ENCODE measurements around the gene PODXL2. TPM values are rescaled to one million over a fixed set of nuclear protein-coding genes. Genes with fewer than 3 reads are reported as not detected.

PODXL2 gene
- total and polyA plus RNA-seq, 4 donors: 1.3 to 4.0 (median 2.1) TPM

GRCh38 chr3:127610105-127610504 lies 18.9 kb upstream of the PODXL2 start:
- WGBS, 2 donors: 95% methylated on average over 5 of the region's 5 CpGs

GRCh38 chr3:127611251-127611650 lies 17.7 kb upstream of the PODXL2 start:
- no peak for ATAC-seq (ENCODE audit: low FRiP score)
- Histone ChIP-seq H3K27me3 (ENCODE audit: control insufficient read depth in 1 of 2, insufficient read depth in 2 of 2, low read length in 1 of 2) (no peaks in the 10 kb centered on the region), H3K4me3 (ENCODE audit: low read length in 2 of 2) (no peak overlapping the region), H3K4me1 (ENCODE audit: control insufficient read depth in 1 of 2, insufficient read depth in 2 of 2, low read length in 2 of 2) (peaks cover 0 to 3% of the 10 kb centered on the region in 2 donors), H3K9me3 (ENCODE audit: control insufficient read depth, low read length) (no peaks in the 10 kb centered on the region), H3K36me3 (ENCODE audit: control insufficient read depth in 1 of 2, insufficient read depth in 2 of 2, low read length in 1 of 2) (no peaks in the 10 kb centered on the region), H3K27ac (ENCODE audit: low read depth in 1 of 2, low read length in 2 of 2) (no peak overlapping the region)
- WGBS, 2 donors: 97 to 99% methylated on average over 8 of the region's 8 CpGs
- DNase-seq: peak in 1 of 2 donors; percentile 62
- intact Hi-C loops (cut with DNase I): no loop called here

More at GRCh38 chr3:127610105-127610504, 18.9 kb upstream of the PODXL2 start:
- H3K36me3 ChIP-seq (ENCODE audit: control insufficient read depth in 1 of 2, insufficient read depth in 2 of 2, low read length in 1 of 2): no peaks in the 10 kb centered on the region
- no peaks in the 10 kb centered on the region for H3K27me3 ChIP-seq (ENCODE audit: control insufficient read depth in 1 of 2, insufficient read depth in 2 of 2, low read length in 1 of 2)
- ATAC-seq (ENCODE audit: low FRiP score) (no peak), DNase-seq (peak in 1 of 2 donors; percentile 17)
- H3K9me3 ChIP-seq (ENCODE audit: control insufficient read depth, low read length): no peaks in the 10 kb centered on the region
- intact Hi-C loops (cut with DNase I): no loop called here
- peaks cover 0 to 3% of the 10 kb centered on the region in 2 donors for H3K4me1 ChIP-seq (ENCODE audit: control insufficient read depth in 1 of 2, insufficient read depth in 2 of 2, low read length in 2 of 2)
- no peak overlapping the region for H3K27ac ChIP-seq (ENCODE audit: low read depth in 1 of 2, low read length in 2 of 2)
- H3K4me3 ChIP-seq (ENCODE audit: low read length in 2 of 2): no peak overlapping the region

DNA sequence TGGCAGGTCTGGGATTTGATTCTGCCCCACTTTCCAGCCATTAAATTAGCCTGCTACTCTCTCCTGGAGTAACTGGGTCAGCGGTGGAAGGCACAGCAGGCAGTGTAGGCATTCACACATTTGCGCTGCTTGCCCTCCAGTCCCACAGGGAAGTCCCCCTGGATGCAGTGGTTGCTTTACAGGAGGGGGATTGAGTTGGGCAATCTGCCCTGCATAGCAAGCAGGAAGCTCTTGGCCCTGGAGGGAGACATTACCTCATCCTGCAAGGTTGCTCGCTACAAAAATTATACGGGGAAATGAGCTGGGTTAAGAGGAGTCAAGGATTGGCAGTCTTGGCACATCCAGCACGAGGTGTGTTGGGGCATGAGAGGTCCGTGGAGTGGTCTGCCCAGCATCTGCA lies 16.0 kb upstream of the PODXL2 start:
- intact Hi-C loops (cut with DNase I): no loop called here
- H3K4me3 ChIP-seq (ENCODE audit: low read length in 2 of 2): no peak overlapping the region
- H3K27me3 ChIP-seq (ENCODE audit: control insufficient read depth in 1 of 2, insufficient read depth in 2 of 2, low read length in 1 of 2): no peaks in the 10 kb centered on the region
- no peak overlapping the region for H3K27ac ChIP-seq (ENCODE audit: low read depth in 1 of 2, low read length in 2 of 2)
- no peaks in the 10 kb centered on the region for H3K9me3 ChIP-seq (ENCODE audit: control insufficient read depth, low read length)
- ATAC-seq (ENCODE audit: low FRiP score) (no peak), DNase-seq (no peak)
- 1 to 10% methylated on average over 6 of the region's 6 CpGs for WGBS, 2 donors
- H3K4me1 ChIP-seq (ENCODE audit: control insufficient read depth in 1 of 2, insufficient read depth in 2 of 2, low read length in 2 of 2): peaks cover 0 to 3% of the 10 kb centered on the region in 2 donors
- H3K36me3 ChIP-seq (ENCODE audit: control insufficient read depth in 1 of 2, insufficient read depth in 2 of 2, low read length in 1 of 2): no peaks in the 10 kb centered on the region

GRCh38 chr3:127613406-127613805 lies 15.6 kb upstream of the PODXL2 start:
- Histone ChIP-seq H3K4me3 (ENCODE audit: low read length in 2 of 2) (no peak overlapping the region), H3K9me3 (ENCODE audit: control insufficient read depth, low read length) (no peaks in the 10 kb centered on the region), H3K36me3 (ENCODE audit: control insufficient read depth in 1 of 2, insufficient read depth in 2 of 2, low read length in 1 of 2) (no peaks in the 10 kb centered on the region), H3K27ac (ENCODE audit: low read depth in 1 of 2, low read length in 2 of 2) (no peak overlapping the region), H3K27me3 (ENCODE audit: control insufficient read depth in 1 of 2, insufficient read depth in 2 of 2, low read length in 1 of 2) (no peaks in the 10 kb centered on the region), H3K4me1 (ENCODE audit: control insufficient read depth in 1 of 2, insufficient read depth in 2 of 2, low read length in 2 of 2) (peaks cover 0 to 3% of the 10 kb centered on the region in 2 donors)
- intact Hi-C loops (cut with DNase I): no loop called here
- ATAC-seq (ENCODE audit: low FRiP score) (no peak), DNase-seq (peak; percentile 72 to 81)

DNA sequence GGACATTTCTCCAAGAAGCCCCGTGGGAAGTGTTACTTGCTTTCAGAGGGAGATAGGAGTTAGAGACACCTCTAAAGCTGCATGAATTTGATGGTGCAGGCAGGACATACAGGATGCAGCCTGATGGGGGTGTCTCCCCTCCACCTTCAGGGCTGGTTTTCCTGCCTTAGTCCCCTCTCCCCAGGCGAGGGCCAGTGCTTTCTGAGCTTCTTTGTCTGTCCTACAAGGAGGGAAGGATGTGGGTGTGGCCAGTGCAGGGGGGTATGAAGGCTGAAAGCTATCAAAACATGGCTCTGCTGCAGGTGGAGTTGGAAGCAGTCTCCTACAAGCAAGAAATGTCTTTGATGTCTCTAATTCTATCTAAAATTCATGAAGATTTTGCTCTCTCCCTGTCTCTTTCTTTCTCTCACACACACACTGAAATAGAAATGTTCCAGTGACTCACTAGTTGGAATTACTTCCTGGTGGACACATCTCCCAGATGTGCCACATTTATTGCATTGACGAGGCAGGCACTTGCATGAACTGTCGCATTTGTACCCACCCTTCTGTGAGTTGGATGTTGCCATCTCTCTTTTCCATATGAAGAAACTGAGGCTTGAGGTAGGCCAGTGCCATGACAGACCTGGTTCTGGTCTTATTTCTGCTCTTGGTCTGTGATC lies 13.9 kb upstream of the PODXL2 start:
- Histone ChIP-seq H3K4me1 (ENCODE audit: control insufficient read depth in 1 of 2, insufficient read depth in 2 of 2, low read length in 2 of 2) (peaks cover 0 to 3% of the 10 kb centered on the region in 2 donors), H3K4me3 (ENCODE audit: low read length in 2 of 2) (no peak overlapping the region), H3K27me3 (ENCODE audit: control insufficient read depth in 1 of 2, insufficient read depth in 2 of 2, low read length in 1 of 2) (no peaks in the 10 kb centered on the region), H3K36me3 (ENCODE audit: control insufficient read depth in 1 of 2, insufficient read depth in 2 of 2, low read length in 1 of 2) (no peaks in the 10 kb centered on the region), H3K27ac (ENCODE audit: low read depth in 1 of 2, low read length in 2 of 2) (no peak overlapping the region), H3K9me3 (ENCODE audit: control insufficient read depth, low read length) (no peaks in the 10 kb centered on the region)
- WGBS, 2 donors: 89 to 90% methylated on average over 4 of the region's 4 CpGs
- ATAC-seq (ENCODE audit: low FRiP score) (no peak), DNase-seq (peak in 1 of 2 donors; percentile 9)
- intact Hi-C loops (cut with DNase I): no loop called here

GRCh38 chr3:127615631-127616305 lies 13.2 kb upstream of the PODXL2 start:
- H3K27me3 ChIP-seq (ENCODE audit: control insufficient read depth in 1 of 2, insufficient read depth in 2 of 2, low read length in 1 of 2): no peaks in the 10 kb centered on the region
- WGBS, 2 donors: 94 to 95% methylated on average over 6 of the region's 6 CpGs
- intact Hi-C loops (cut with DNase I): no loop called here
- ATAC-seq (ENCODE audit: low FRiP score) (no peak), DNase-seq (peak in 1 of 2 donors; percentile 14)
- peaks cover 0 to 3% of the 10 kb centered on the region in 2 donors for H3K4me1 ChIP-seq (ENCODE audit: control insufficient read depth in 1 of 2, insufficient read depth in 2 of 2, low read length in 2 of 2)
- no peak overlapping the region for H3K4me3 ChIP-seq (ENCODE audit: low read length in 2 of 2)
- H3K9me3 ChIP-seq (ENCODE audit: control insufficient read depth, low read length): no peaks in the 10 kb centered on the region
- no peak overlapping the region for H3K27ac ChIP-seq (ENCODE audit: low read depth in 1 of 2, low read length in 2 of 2)
- H3K36me3 ChIP-seq (ENCODE audit: control insufficient read depth in 1 of 2, insufficient read depth in 2 of 2, low read length in 1 of 2): no peaks in the 10 kb centered on the region

DNA sequence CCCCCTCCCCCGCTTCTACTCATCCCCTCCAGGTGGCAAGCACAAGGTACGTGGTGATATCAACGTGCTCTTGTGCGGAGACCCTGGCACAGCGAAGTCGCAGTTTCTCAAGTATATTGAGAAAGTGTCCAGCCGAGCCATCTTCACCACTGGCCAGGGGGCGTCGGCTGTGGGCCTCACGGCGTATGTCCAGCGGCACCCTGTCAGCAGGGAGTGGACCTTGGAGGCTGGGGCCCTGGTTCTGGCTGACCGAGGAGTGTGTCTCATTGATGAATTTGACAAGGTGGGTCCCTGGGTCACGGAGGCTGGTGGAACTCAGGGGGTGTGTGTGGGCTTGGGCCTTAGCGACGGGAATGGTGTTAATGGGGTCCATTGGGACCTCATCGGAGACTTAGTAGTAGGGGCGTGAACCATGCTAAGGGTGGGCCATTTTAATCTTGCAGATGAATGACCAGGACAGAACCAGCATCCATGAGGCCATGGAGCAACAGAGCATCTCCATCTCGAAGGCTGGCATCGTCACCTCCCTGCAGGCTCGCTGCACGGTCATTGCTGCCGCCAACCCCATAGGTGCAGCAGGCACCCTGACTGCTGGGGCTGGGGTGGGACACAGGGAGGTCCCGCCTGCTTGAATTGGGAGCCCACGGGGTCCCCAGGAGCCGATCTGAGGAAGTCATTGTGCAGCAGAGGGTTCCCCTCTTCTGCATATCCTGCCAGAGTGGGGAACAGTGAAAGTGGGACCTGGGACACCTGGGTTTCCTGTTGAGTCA lies 12.0 kb upstream of the PODXL2 start:
- Histone ChIP-seq H3K27me3 (ENCODE audit: control insufficient read depth in 1 of 2, insufficient read depth in 2 of 2, low read length in 1 of 2) (no peaks in the 10 kb centered on the region), H3K4me3 (ENCODE audit: low read length in 2 of 2) (no peak overlapping the region), H3K36me3 (ENCODE audit: control insufficient read depth in 1 of 2, insufficient read depth in 2 of 2, low read length in 1 of 2) (no peaks in the 10 kb centered on the region), H3K4me1 (ENCODE audit: control insufficient read depth in 1 of 2, insufficient read depth in 2 of 2, low read length in 2 of 2) (peaks cover 0 to 3% of the 10 kb centered on the region in 2 donors), H3K9me3 (ENCODE audit: control insufficient read depth, low read length) (no peaks in the 10 kb centered on the region), H3K27ac (ENCODE audit: low read depth in 1 of 2, low read length in 2 of 2) (no peak overlapping the region)
- DNase-seq: peak in 1 of 2 donors; percentile 70
- WGBS, 2 donors: 97% methylated on average over 26 of the region's 26 CpGs
- ATAC-seq (ENCODE audit: low FRiP score): no peak
- intact Hi-C loops (cut with DNase I): no loop called here

- intact Hi-C loops (cut with DNase I): no loop called here
- no peaks in the 10 kb centered on the region for H3K9me3 ChIP-seq (ENCODE audit: control insufficient read depth, low read length)
- WGBS, 2 donors: 96 to 98% methylated on average over 11 of the region's 11 CpGs
- H3K4me1 ChIP-seq (ENCODE audit: control insufficient read depth in 1 of 2, insufficient read depth in 2 of 2, low read length in 2 of 2): no peaks in the 10 kb centered on the region
- H3K27ac ChIP-seq (ENCODE audit: low read depth in 1 of 2, low read length in 2 of 2): no peak overlapping the region
- ATAC-seq (ENCODE audit: low FRiP score) (no peak), DNase-seq (peak in 1 of 2 donors; percentile 58)
- no peaks in the 10 kb centered on the region for H3K27me3 ChIP-seq (ENCODE audit: control insufficient read depth in 1 of 2, insufficient read depth in 2 of 2, low read length in 1 of 2)
- H3K4me3 ChIP-seq (ENCODE audit: low read length in 2 of 2): no peak overlapping the region
- H3K36me3 ChIP-seq (ENCODE audit: control insufficient read depth in 1 of 2, insufficient read depth in 2 of 2, low read length in 1 of 2): no peaks in the 10 kb centered on the region
These were observed 10.1 kb upstream of the PODXL2 start for GRCh38 chr3:127618891-127619290.
